NCI-H748 (cell line): Measurements from ENCODE around the gene SULT2B1.

Experiments
- DNase-seq: peaks from one replicate; lab custom pipeline; 2025; ENCODE audit not compliant: unreplicated experiment; lab: John Stamatoyannopoulos, UW

The SULT2B1 gene

DNA sequence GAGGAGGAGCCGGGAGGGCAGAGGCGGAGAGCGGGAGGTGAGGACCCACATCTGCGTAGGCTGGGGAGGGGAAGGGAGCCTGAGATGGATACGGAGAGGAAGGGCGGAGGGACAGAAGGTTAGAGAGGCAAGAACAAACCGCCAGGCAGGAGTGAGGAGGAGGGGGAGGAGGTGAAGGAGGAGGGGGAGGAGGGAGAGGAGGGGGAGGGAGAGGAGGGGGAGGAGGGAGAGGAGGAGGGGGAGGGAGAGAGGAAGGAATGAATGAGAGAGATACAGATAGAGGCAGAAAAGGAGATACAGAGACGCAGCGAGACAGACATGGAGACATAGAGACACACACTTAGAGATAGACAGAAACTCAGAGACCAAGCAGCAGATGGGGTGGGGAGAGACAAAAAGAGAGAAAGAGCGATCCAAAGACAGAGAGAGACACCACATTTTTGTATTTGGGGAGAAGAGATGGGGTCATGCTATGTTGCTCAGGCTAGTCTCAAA, 94.8 kb downstream of the SULT2B1 start:
- DNase-seq, result no peak

DNA sequence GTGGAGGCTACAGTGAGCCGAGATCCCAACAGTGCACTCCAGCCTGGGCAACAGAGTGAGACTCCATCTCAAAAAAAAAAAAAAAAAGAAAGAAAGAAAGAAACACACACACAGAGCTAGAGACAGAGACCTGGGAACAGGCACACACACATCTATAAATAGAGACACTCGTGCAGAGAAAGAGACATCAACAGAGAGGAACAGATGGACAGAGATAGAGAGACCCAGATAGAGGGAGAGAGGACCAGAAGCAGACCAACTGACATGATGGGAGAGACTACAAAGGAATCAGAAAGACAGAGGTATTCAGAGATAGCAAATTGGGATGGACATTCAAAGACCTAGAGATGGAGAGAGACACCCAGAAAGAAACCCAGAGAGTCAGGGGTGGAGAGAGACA, 96.2 kb downstream of the SULT2B1 start:
- no peak for DNase-seq
